ENCODE results near the gene CCNY. TPM values are rescaled to one million over a fixed set of nuclear protein-coding genes. Genes with fewer than 3 reads are reported as not detected.

CCNY gene
- total and polyA plus RNA-seq, 2 donors (not counting 1 experiment from before 2014, with no cell fraction given) = 34.1 to 64.9 TPM

DNA sequence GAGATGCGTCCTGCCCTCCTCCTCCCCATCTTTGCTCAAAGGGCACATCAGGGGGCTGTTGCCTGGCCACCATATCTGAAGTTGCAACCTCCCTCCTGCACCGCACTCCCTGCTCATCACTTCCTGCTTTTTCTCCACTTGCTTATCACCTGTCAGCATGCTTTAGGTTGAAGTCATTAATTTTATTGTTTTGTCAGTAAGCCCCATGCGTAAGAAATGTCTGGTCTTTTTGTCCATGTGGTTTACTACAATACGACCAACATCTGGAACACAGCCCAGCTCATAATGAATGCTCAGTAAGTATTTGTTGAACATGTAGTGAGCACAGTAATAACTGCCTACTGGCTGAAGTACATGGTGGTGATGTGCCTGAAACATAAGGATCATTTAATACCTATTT is 197.3 kb downstream of the CCNY start:
- Histone ChIP-seq H3K9me3 (ENCODE audit: control extremely low read depth in 1 of 3, control insufficient read depth in 2 of 3, insufficient read depth in 1 of 3, low read length in 2 of 3) (peaks cover 0 to 20% (median 14%) of the 10 kb centered on the region in 3 donors), H3K4me3 (ENCODE audit: control extremely low read depth in 1 of 5, extremely low read depth in 1 of 5, insufficient read depth in 1 of 5, low read depth in 2 of 5, low read length in 4 of 5) (no peak overlapping the region), H2AFZ (ENCODE audit: insufficient read depth, low read depth, low read length, poor library complexity, severe bottlenecking) (no peak overlapping the region), H3K4me1 (ENCODE audit: control insufficient read depth in 2 of 2, insufficient read depth in 2 of 2, low read length in 2 of 2) (no peaks in the 10 kb centered on the region), H4K20me1 (ENCODE audit: control insufficient read depth, insufficient read depth, low read length, poor library complexity, severe bottlenecking) (no peaks in the 10 kb centered on the region), H3K36me3 (replicated peaks in 1 of 2; ENCODE audit: control extremely low read depth in 1 of 2, control insufficient read depth in 1 of 2, extremely low read depth in 1 of 2, insufficient read depth in 2 of 2, low read length in 1 of 2) (peaks cover 20 to 61% of the 10 kb centered on the region in 2 experiments), H3K9ac (ENCODE audit: low read length) (no peak overlapping the region), H3K27ac (ENCODE audit: low read length in 2 of 2) (no peak overlapping the region), H3K79me2 (ENCODE audit: control insufficient read depth, insufficient read depth, low read length) (peaks cover 6% of the 10 kb centered on the region), H3K27me3 (replicated peaks in 1 of 4; ENCODE audit: control extremely low read depth in 1 of 4, control insufficient read depth in 3 of 4, insufficient read depth in 4 of 4, low read length in 3 of 4) (no peaks in the 10 kb centered on the region), H3K4me2 (replicated peaks; ENCODE audit: low read depth, low read length, poor library complexity, severe bottlenecking) (no peak overlapping the region)
- ATAC-seq (ENCODE audit: low read depth) (no peak), DNase-seq (no peak)
- Mint-ChIP-seq H3K4me1 (no peaks in the 10 kb centered on the region), H3K4me3 (no peak overlapping the region), H3K27me3 (no peaks in the 10 kb centered on the region), H3K27ac (no peak overlapping the region), H3K9me3 (ENCODE audit: insufficient read depth) (peaks cover 7% of the 10 kb centered on the region)
- intact Hi-C loops (cut with micrococcal nuclease) = no loop called here
- ChIA-PET CTCF (interaction anchor here (0.7 kb wide), 1 partner anchor 417 kb away, joined by 4 read pairs; no protein-coding TSS in a partner anchor), POLR2A (no interaction called here)
- no peak for TF ChIP-seq EZH2 (IDR thresholded peaks at IDR 0.05; ENCODE audit: borderline replicate concordance, insufficient read depth, low read depth, low read length, poor library complexity, severe bottlenecking)
- TF ChIP-seq, protein P1, sequence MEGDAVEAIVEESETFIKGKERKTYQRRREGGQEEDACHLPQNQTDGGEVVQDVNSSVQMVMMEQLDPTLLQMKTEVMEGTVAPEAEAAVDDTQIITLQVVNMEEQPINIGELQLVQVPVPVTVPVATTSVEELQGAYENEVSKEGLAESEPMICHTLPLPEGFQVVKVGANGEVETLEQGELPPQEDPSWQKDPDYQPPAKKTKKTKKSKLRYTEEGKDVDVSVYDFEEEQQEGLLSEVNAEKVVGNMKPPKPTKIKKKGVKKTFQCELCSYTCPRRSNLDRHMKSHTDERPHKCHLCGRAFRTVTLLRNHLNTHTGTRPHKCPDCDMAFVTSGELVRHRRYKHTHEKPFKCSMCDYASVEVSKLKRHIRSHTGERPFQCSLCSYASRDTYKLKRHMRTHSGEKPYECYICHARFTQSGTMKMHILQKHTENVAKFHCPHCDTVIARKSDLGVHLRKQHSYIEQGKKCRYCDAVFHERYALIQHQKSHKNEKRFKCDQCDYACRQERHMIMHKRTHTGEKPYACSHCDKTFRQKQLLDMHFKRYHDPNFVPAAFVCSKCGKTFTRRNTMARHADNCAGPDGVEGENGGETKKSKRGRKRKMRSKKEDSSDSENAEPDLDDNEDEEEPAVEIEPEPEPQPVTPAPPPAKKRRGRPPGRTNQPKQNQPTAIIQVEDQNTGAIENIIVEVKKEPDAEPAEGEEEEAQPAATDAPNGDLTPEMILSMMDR (IDR thresholded peaks at IDR 0.05) = no peak
- 100% methylated on average over 1 of the region's 4 CpGs for WGBS (ENCODE audit: insufficient coverage)

DNA sequence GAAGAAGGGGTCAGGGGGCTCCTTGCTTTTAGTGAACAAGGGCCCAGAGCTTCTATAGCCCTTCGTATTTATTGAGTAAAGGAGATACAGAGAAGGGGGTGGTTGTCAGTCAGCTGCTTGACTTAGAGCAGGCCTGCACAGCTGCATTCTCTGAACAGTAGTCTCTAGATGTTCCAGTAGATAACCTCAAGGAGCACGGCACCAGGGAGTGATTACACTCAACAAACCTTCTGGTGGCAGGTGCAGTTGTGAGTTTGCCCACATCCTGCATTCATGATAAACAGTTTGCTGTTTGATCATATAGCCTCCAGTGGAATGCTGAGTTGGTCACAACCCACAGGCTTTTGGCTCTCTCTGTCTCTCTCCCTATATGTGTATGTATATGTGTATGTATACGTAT is 198.8 kb downstream of the CCNY start:
- H3K9me3 Mint-ChIP-seq (ENCODE audit: insufficient read depth) = peaks cover 9% of the 10 kb centered on the region
- ATAC-seq (ENCODE audit: low read depth) (no peak), DNase-seq (no peak)
- Histone ChIP-seq H3K4me3 (ENCODE audit: control extremely low read depth in 1 of 5, extremely low read depth in 1 of 5, insufficient read depth in 1 of 5, low read depth in 2 of 5, low read length in 4 of 5) (no peak overlapping the region), H3K4me1 (ENCODE audit: control insufficient read depth in 2 of 2, insufficient read depth in 2 of 2, low read length in 2 of 2) (no peaks in the 10 kb centered on the region), H2AFZ (ENCODE audit: insufficient read depth, low read depth, low read length, poor library complexity, severe bottlenecking) (no peak overlapping the region), H3K27me3 (replicated peaks in 1 of 4; ENCODE audit: control extremely low read depth in 1 of 4, control insufficient read depth in 3 of 4, insufficient read depth in 4 of 4, low read length in 3 of 4) (no peaks in the 10 kb centered on the region), H3K36me3 (replicated peaks in 1 of 2; ENCODE audit: control extremely low read depth in 1 of 2, control insufficient read depth in 1 of 2, extremely low read depth in 1 of 2, insufficient read depth in 2 of 2, low read length in 1 of 2) (peaks cover 19 to 60% of the 10 kb centered on the region in 2 experiments), H3K9me3 (ENCODE audit: control extremely low read depth in 1 of 3, control insufficient read depth in 2 of 3, insufficient read depth in 1 of 3, low read length in 2 of 3) (peaks cover 1 to 24% (median 14%) of the 10 kb centered on the region in 3 donors), H3K27ac (ENCODE audit: low read length in 2 of 2) (no peak overlapping the region), H3K9ac (ENCODE audit: low read length) (no peak overlapping the region), H3K79me2 (ENCODE audit: control insufficient read depth, insufficient read depth, low read length) (peaks cover 6% of the 10 kb centered on the region), H3K4me2 (replicated peaks; ENCODE audit: low read depth, low read length, poor library complexity, severe bottlenecking) (no peak overlapping the region), H4K20me1 (ENCODE audit: control insufficient read depth, insufficient read depth, low read length, poor library complexity, severe bottlenecking) (no peaks in the 10 kb centered on the region)
- H3K4me3 Mint-ChIP-seq = no peak overlapping the region
- ChIA-PET POLR2A (no interaction called here), CTCF (no interaction called here)
- H3K27me3 Mint-ChIP-seq = no peaks in the 10 kb centered on the region
- TF ChIP-seq, protein P1 (IDR thresholded peaks at IDR 0.05) = no peak
- no peak for TF ChIP-seq EZH2 (IDR thresholded peaks at IDR 0.05; ENCODE audit: borderline replicate concordance, insufficient read depth, low read depth, low read length, poor library complexity, severe bottlenecking)
- H3K27ac Mint-ChIP-seq = no peak overlapping the region
- intact Hi-C loops (cut with micrococcal nuclease) = no loop called here
- WGBS (ENCODE audit: insufficient coverage) = 83% methylated on average over 2 of the region's 3 CpGs
- peaks cover 3% of the 10 kb centered on the region for H3K4me1 Mint-ChIP-seq
